SU-DHL-6 (cell line): ENCODE results near the gene NIN.

Source experiments
- CTCF ChIP-seq: fragments of 200-600 bp; sonication (generic); IDR thresholded peaks from one replicate; pipeline ENCODE4 v1.5.1; 2017; ENCODE audit warnings: antibody characterized with exemption, mild to moderate bottlenecking, low read length, moderate library complexity; ENCODE audit not compliant: insufficient read depth, poor library complexity, severe bottlenecking
- EZH2phosphoT487 ChIP-seq: fragments of 200-600 bp; sonication (generic), shearing (Covaris generic); conservative IDR thresholded peaks from 2 replicates; pipeline ENCODE4 v1.6.1; 2018; ENCODE audit warnings: mild to moderate bottlenecking, antibody characterized with exemption, low read length, moderate library complexity, mixed read lengths

- no peak for TF ChIP-seq CTCF
- TF ChIP-seq EZH2phosphoT487 = no peak
Observed at GRCh38 chr14:50837850-50838470, 7.0 kb upstream of the NIN start.
